NCI-H2196 treated with DMSO at 0.1 percent for 48 hours (cell line): ENCODE measurements around the gene RIPK4.
A peak's percentile ranks its signal among the peaks of the same experiment; 100 is the strongest.
"Not testable (repeated sequence)": the region's sequence is repeated elsewhere in the genome, so short reads cannot be mapped to it uniquely, and the experiment has no call there.

Experiments
- DNase-seq: peaks from one replicate; lab custom pipeline; 2025; ENCODE audit not compliant: unreplicated experiment; lab: John Stamatoyannopoulos, UW

Gene RIPK4

DNA sequence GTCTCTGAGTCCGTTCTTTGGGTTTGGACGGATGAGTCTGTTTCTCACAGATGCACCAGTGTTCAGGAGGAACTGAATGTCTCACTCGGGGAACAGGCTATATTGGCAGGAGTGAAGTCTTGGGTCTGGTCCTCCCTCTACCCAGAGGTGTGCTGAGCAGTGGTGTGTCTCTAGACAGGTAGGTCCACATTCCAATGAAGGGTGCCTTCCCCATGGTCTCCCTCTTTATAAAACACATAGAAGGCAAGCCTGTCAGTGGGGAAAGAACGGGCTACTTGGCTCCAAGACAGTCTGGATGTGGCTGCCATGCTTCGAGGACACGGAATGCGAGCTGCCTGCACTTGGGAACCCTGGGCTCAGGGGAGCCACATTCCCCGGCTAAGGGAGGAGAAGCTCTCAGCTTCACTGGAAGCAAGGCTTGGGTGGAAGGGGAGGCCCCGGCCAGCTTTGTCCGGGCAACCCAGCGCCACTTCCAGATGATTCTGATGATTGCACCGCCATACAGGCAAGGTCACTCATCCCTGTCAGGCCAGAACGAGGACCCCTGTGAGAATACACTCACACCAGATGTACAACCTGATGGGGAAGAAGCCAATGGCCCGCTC, 29.7 kb upstream of the RIPK4 start:
- DNase-seq = no peak

DNA sequence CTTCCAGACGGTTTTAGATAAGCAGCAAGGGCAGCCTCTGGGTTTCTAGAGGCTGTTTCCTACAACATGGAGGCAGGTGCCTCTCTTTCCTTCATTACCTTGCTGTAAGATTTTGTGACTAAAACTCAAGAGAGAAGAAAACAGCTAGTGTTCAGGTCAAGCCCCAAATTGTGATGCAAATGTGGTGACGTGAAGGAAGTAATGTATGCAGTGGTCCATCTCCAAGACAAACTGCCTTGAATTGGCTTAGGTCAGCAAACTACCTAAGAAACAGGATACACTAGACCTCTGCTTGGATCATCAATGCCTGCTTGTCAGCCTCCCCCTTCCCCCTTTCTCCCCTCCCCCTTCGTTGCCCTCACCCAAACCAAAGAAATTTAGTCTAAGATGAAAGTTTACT, 28.9 kb upstream of the RIPK4 start:
- DNase-seq = no peak

GRCh38 chr21:41794600-41794999, 27.7 kb upstream of the RIPK4 start:
- no peak for DNase-seq

GRCh38 chr21:41792711-41793110, 25.9 kb upstream of the RIPK4 start:
- DNase-seq = no peak

- no peak for DNase-seq
Measured at GRCh38 chr21:41786509-41786987, 19.7 kb upstream of the RIPK4 start.

DNA sequence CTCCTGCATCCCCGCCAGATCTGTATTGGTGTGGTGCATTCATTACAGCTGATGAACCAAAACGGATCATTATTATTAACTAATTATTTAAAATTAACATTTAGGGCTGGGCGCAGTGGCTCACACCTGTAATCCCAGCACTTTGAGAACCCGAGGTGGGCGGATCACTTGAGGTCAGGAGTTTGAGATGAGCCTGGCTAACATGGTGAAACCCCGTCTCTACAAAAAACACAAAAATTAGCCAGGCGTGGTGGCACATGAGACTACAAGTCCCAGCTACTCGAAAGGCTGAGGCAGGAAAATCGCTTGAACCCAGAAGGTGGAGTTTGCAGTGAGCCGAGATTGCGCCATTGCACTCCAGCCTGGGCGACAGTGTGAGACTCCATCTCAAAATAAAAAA, 18.4 kb upstream of the RIPK4 start:
- not testable (repeated sequence) for DNase-seq

- no peak for DNase-seq
Measured at GRCh38 chr21:41784456-41785102, 17.7 kb upstream of the RIPK4 start.

DNA sequence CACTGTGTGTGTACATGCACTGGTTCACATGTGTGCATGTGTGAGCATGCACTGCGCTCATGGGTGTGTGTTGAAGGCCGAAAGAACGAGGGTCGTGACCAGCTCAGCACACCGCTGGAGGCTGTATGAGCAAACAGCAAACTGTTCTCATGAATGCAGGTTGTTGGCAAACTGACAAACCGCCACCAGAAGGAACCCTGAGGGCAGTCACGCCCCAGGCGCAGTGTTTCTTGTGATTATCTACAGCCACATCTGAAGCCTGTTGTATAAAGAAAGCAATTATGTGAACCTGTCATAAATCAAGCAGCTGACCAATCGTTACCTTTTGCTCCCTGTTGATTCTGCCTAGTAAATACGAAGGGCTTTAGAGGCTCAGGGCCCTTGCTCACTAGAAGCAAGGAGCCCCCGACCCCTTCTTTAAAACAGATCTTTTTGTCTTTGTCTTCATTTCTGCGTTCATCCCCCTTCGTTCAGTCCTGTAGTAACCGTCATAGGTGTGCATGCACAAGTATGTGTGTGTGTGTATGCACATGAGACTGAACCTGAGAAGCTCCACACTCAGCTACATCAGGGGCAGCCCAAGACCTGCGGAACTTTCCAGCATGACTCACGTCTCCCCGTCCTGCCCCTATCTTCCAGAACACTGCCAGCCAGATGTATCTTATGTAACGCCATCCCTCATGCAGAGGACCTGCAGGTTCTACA, 16.8 kb upstream of the RIPK4 start:
- no peak for DNase-seq

GRCh38 chr21:41781050-41781410, 14.2 kb upstream of the RIPK4 start:
- DNase-seq = no peak

DNA sequence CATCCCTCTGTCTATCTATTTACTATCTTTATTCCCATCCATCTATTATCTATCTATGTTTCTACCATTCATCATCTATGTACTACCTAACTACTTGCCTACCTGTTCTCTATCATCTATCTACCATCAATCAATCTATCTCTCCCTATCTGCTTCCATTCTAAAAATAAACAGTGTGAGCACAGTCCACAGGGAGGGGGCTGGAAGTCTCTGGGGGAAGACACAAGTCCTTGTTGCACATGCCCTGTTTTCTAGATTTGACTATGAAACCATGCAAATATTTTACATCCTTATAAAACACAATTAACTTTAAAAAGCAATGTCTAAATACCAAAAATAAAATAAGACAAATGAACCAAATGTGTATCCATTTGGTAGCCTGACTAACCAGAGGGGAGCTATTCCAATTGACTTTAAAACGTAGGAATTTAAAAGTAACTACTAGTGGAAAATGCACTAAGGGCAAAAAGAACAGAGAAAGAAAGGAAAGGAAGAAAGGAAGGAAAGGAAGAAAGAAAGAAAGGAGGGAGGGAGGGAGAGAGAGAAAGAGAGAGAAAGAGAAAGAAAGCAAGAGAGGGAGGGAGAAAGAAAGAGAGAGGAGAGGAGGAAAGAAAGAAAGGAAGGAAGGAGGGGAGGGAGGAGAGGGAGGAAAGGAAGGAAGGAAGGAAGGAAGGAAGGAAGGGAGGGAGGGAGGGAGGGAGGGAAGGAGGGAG, 13.6 kb upstream of the RIPK4 start:
- DNase-seq = no peak

DNA sequence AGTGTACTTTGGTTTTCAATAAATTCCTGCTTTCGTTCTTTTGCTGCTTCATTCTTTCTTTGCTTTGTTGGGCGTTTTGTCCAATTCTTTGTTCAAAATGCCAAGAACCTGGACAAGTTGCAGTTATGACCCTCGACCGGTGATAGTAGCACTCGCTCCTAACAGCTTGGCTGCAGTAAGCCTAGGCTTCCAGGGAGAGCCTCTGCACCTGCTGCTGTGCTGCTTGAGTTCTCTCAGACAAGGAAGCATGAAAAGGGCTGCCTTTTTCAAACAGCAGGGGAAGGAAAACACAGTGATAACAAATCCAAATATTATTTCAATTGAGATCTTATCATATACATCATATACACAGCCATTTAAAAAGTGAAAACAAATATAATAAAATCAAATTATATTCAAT, 12.8 kb upstream of the RIPK4 start:
- DNase-seq = no peak

DNA sequence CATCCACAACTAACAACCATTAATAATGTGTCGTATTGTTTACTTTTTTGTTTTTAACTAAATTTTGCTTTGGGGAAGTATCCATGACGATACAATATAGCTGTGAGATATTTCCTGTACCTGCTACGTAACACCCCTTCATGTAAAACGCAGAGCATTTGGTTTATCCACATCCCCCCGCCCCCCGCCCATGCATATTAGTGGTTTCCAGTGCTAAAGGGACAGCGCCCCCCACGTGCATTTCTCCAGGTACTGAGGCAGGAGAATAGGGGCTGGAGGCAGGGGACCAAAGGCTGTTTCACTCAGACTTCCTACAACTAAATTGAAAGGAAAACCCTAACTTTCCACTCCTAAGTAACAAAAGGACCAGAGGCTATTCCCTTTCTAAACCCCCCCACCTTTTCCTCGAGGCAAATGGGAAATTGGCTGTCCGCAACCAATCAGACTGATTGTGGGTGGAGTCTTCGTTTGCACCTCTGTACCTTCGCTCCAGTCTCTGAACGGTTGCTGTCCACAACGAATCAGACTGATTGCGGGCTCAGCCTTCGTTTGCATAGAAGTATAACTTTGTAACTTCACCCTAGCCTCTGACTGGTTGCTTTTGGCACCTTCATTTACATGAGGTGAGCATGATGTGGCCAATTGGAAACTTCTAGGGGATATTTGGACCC, 12.2 kb upstream of the RIPK4 start:
- no peak for DNase-seq

- peak; percentile 24 for DNase-seq
Measured at GRCh38 chr21:41777951-41778815, 11.3 kb upstream of the RIPK4 start.

DNA sequence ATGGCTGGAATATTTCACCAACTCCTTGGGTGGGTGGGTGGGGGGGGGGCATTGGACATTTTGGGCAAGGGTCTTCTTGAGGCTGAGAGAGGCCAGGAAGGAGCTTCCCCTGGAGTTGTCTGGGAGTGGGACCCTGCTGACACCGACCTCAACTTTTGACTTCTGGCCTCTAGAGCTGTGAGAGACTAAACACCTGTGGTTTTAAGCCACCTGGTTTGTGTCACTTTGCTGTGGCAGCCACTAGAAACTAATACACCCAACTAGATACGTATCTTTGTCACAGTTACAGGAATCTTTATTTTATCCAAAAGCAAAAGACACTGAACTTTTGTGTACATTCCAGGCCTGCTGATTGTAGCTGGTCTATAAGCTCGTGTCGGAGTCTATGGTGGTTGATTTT, 9.9 kb upstream of the RIPK4 start:
- DNase-seq = no peak

DNA sequence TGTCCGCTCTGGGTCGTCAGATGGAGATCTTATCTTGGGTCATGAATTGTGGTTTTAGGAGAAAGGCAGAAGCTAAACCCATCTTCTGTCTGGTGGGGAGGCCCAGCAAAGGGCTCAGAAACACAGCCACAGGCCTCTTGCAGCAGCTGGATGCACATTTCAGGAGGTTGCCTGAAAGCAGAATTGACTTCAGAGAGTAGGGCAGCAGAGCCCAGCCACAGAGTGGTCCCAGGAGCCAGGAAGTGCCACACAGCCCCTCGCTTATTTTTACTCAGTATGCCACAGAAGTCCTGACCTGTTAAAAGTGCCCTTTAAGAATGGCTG, 8.3 kb upstream of the RIPK4 start:
- DNase-seq = no peak

GRCh38 chr21:41774467-41775148, 7.8 kb upstream of the RIPK4 start:
- DNase-seq = peak; percentile 60

- no peak for DNase-seq
Measured at GRCh38 chr21:41772351-41773080, 5.7 kb upstream of the RIPK4 start.

- no peak for DNase-seq
Measured at GRCh38 chr21:41771625-41771945, 4.7 kb upstream of the RIPK4 start.

DNA sequence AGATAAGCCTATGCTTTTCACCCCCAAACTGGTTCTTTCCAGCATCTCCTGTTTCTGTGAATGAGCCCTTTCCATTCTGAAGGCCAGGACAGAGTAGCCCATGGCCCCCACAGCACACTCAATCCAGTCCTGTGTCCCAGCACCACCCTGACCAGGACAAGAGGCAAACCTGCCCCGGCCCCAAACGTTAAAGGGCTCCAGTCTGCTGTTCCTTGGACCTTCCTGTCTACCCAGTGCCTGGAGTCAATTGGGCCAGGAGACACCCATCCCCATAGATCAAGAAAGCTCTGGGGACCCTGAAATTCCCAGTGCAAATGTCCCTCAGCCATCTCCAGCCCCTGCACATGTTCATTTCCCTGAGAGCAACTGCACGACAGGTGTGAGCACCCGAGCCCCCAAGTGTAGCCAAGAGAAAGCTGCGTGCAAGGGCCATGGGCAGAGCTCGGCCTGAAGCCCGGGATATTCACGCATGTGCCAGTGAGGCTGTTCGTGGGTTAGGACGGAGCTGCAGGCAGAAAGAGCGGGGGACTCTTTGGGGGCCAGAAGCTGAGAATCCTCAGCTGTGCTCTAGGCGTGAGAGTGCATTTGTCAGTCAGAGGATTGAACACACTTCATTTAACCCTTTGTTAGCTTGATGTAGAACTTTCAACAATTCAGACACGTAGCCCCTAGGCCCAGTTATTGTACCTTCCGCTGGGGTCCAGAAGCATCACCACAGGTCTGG, 4.2 kb upstream of the RIPK4 start:
- no peak for DNase-seq
